ENCODE measurements around the gene AMHR2. TPM values are rescaled to one million over a fixed set of nuclear protein-coding genes. Genes with fewer than 3 reads are reported as not detected.

Gene AMHR2
- polyA plus RNA-seq, 1 donor from 2014 or later, result not detected

DNA sequence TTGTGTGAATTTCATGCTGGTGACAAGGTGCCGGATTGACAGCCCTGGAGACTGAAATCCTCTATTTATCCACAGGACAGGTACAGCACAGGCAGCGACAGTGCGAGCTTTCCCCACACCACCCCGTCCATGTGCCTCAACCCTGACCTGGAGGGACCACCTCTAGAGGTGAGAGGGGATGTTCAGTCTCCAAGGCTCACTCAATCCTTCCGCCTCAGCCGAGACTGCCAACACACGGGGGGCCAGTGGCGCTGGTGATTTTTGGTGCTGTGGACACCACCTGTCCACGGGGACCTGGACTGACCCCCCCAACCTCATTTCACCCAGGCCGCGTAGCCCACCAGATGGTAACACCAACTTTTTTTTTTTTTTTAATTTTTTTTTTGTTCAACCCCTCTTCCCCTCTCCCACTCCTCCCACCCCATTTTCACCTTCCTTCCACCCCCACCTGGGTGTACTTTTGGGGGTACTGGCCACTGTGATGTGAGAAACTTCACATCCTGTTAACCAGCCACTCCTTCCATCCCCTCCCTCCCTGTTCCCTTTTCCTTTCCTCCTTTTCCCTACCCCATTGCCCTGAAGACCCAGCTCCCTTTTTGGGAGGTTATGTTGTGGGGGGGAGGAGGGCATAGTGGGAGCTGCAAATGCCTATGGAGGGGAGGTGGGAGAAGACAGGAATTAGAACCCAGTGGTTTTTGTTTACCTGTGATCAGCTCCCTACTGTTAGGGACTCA is 41.2 kb downstream of the AMHR2 start:
- Histone ChIP-seq H3K9me3 (ENCODE audit: low read length) (no peaks in the 10 kb centered on the region), H3K27me3 (ENCODE audit: insufficient read depth, low read depth, low read length) (no peaks in the 10 kb centered on the region), H3F3A (ENCODE audit: insufficient read depth, low read length, poor library complexity, severe bottlenecking) (no peaks in the 10 kb centered on the region), H3K9ac (ENCODE audit: low read length) (no peak overlapping the region), H3K4me2 (ENCODE audit: low read length) (no peak overlapping the region), H3K4me3 (ENCODE audit: low read length) (no peak overlapping the region), H4K20me1 (ENCODE audit: insufficient read depth) (peaks cover 27% of the 10 kb centered on the region), H3K9me2 (ENCODE audit: insufficient read depth, low read length) (no peaks in the 10 kb centered on the region), H3K79me2 (replicated peaks; ENCODE audit: insufficient read depth, low read length) (peaks cover 33% of the 10 kb centered on the region), H3K27ac (ENCODE audit: low read length) (no peak overlapping the region), H2AFZ (ENCODE audit: low read depth, low read length) (no peak overlapping the region), H3K36me3 (ENCODE audit: insufficient read depth, low read length) (peaks cover 19% of the 10 kb centered on the region)
- TF ChIP-seq TAF1 (IDR thresholded peaks at IDR 0.05; ENCODE audit: low read depth) (no peak), EZH2 (IDR thresholded peaks at IDR 0.05; ENCODE audit: borderline replicate concordance, insufficient read depth, low read length, poor library complexity, severe bottlenecking) (no peak)
- TF ChIP-seq, protein P1, sequence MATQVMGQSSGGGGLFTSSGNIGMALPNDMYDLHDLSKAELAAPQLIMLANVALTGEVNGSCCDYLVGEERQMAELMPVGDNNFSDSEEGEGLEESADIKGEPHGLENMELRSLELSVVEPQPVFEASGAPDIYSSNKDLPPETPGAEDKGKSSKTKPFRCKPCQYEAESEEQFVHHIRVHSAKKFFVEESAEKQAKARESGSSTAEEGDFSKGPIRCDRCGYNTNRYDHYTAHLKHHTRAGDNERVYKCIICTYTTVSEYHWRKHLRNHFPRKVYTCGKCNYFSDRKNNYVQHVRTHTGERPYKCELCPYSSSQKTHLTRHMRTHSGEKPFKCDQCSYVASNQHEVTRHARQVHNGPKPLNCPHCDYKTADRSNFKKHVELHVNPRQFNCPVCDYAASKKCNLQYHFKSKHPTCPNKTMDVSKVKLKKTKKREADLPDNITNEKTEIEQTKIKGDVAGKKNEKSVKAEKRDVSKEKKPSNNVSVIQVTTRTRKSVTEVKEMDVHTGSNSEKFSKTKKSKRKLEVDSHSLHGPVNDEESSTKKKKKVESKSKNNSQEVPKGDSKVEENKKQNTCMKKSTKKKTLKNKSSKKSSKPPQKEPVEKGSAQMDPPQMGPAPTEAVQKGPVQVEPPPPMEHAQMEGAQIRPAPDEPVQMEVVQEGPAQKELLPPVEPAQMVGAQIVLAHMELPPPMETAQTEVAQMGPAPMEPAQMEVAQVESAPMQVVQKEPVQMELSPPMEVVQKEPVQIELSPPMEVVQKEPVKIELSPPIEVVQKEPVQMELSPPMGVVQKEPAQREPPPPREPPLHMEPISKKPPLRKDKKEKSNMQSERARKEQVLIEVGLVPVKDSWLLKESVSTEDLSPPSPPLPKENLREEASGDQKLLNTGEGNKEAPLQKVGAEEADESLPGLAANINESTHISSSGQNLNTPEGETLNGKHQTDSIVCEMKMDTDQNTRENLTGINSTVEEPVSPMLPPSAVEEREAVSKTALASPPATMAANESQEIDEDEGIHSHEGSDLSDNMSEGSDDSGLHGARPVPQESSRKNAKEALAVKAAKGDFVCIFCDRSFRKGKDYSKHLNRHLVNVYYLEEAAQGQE (IDR thresholded peaks at IDR 0.05; ENCODE audit: borderline replicate concordance), result no peak

DNA sequence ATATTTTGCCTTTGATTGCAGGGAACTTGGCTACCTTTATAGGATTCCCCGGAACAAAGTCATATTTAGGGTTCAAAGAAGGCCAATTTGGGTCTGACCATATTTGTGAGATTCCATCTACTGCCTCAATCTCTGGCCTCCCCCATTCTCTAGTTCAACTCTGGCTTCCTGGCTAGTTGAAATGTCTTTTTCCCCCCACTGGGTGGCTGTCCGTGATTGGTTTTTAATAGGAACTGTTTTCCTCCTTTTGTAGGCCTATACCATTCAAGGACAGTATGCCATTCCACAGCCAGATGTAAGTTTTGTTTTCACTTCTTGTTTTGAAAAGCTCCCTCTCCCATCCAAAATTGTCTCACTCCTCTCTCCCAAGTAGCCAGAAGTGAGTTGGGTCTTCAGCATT is 42.0 kb downstream of the AMHR2 start:
- Histone ChIP-seq H4K20me1 (ENCODE audit: insufficient read depth) (peaks cover 26% of the 10 kb centered on the region), H3K4me3 (ENCODE audit: low read length) (no peak overlapping the region), H3K27ac (ENCODE audit: low read length) (no peak overlapping the region), H3F3A (ENCODE audit: insufficient read depth, low read length, poor library complexity, severe bottlenecking) (no peaks in the 10 kb centered on the region), H3K9me3 (ENCODE audit: low read length) (no peaks in the 10 kb centered on the region), H3K9me2 (ENCODE audit: insufficient read depth, low read length) (no peaks in the 10 kb centered on the region), H3K79me2 (replicated peaks; ENCODE audit: insufficient read depth, low read length) (peaks cover 30% of the 10 kb centered on the region), H3K4me2 (ENCODE audit: low read length) (no peak overlapping the region), H3K36me3 (ENCODE audit: insufficient read depth, low read length) (peaks cover 19% of the 10 kb centered on the region), H3K9ac (ENCODE audit: low read length) (no peak overlapping the region), H3K27me3 (ENCODE audit: insufficient read depth, low read depth, low read length) (no peaks in the 10 kb centered on the region), H2AFZ (ENCODE audit: low read depth, low read length) (no peak overlapping the region)
- no peak for TF ChIP-seq TAF1 (IDR thresholded peaks at IDR 0.05; ENCODE audit: low read depth)
- TF ChIP-seq, protein P2, sequence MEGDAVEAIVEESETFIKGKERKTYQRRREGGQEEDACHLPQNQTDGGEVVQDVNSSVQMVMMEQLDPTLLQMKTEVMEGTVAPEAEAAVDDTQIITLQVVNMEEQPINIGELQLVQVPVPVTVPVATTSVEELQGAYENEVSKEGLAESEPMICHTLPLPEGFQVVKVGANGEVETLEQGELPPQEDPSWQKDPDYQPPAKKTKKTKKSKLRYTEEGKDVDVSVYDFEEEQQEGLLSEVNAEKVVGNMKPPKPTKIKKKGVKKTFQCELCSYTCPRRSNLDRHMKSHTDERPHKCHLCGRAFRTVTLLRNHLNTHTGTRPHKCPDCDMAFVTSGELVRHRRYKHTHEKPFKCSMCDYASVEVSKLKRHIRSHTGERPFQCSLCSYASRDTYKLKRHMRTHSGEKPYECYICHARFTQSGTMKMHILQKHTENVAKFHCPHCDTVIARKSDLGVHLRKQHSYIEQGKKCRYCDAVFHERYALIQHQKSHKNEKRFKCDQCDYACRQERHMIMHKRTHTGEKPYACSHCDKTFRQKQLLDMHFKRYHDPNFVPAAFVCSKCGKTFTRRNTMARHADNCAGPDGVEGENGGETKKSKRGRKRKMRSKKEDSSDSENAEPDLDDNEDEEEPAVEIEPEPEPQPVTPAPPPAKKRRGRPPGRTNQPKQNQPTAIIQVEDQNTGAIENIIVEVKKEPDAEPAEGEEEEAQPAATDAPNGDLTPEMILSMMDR (IDR thresholded peaks at IDR 0.05; ENCODE audit: poor library complexity, severe bottlenecking), result no peak
- no peak for TF ChIP-seq MXI1 (conservative IDR thresholded peaks at IDR 0.05; ENCODE audit: poor library complexity, severe bottlenecking)
- TF ChIP-seq EZH2 (IDR thresholded peaks at IDR 0.05; ENCODE audit: borderline replicate concordance, insufficient read depth, low read length, poor library complexity, severe bottlenecking), result no peak
- no peak for TF ChIP-seq RAD21 (conservative IDR thresholded peaks at IDR 0.05)
- TF ChIP-seq, protein P1 (IDR thresholded peaks at IDR 0.05; ENCODE audit: borderline replicate concordance), result no peak
- no peak for TF ChIP-seq POLR2AphosphoS5 (IDR thresholded peaks at IDR 0.05)
- no peak for TF ChIP-seq SMC3 (conservative IDR thresholded peaks at IDR 0.05; ENCODE audit: poor library complexity)
- no peak for TF ChIP-seq EP300 (conservative IDR thresholded peaks at IDR 0.05; ENCODE audit: poor library complexity, severe bottlenecking)

All from neural cell (in vitro differentiated cells).